Measurements from ENCODE around the gene TMED10.
A peak's percentile ranks its signal among the peaks of the same experiment; 100 is the strongest.

The TMED10 gene

GRCh38 chr14:75176142-75176820 is at the start of gene TMED10:
Gene TMED10, minus strand, starts transcription at chr14:75176612. Its CDS starts 33 bp downstream, at chr14:75176579.
- H3K4me3 ChIP-seq (ENCODE audit: low read depth, low read length) = peak within 1 kb of the TSS; percentile 83
- H3K4me1 ChIP-seq (ENCODE audit: control insufficient read depth, insufficient read depth, low read length, unreplicated experiment) = peaks cover 3% of the 10 kb centered on the region
- no peaks in the 10 kb centered on the region for H3K36me3 ChIP-seq (ENCODE audit: insufficient read depth, low read length)
- peak within 1 kb of the TSS; percentile 95 for H3K27ac ChIP-seq (ENCODE audit: low read depth, low read length)
- peaks cover 51% of the 10 kb centered on the region for H3K79me2 ChIP-seq (ENCODE audit: control insufficient read depth, insufficient read depth, low read length, unreplicated experiment)
- no peaks in the 10 kb centered on the region for H3K27me3 ChIP-seq (ENCODE audit: insufficient read depth, low read length)
- H2AFZ ChIP-seq (ENCODE audit: low read length, unreplicated experiment) = peak within 1 kb of the TSS; percentile 92

- Histone ChIP-seq H3K4me1 (ENCODE audit: control insufficient read depth, insufficient read depth, low read length, unreplicated experiment) (peaks cover 17% of the 10 kb centered on the region), H3K79me2 (ENCODE audit: control insufficient read depth, insufficient read depth, low read length, unreplicated experiment) (no peaks in the 10 kb centered on the region), H3K36me3 (ENCODE audit: insufficient read depth, low read length) (no peaks in the 10 kb centered on the region), H3K4me3 (ENCODE audit: low read depth, low read length) (no peak overlapping the region), H3K27me3 (ENCODE audit: insufficient read depth, low read length) (no peaks in the 10 kb centered on the region), H3K27ac (ENCODE audit: low read depth, low read length) (no peak overlapping the region), H2AFZ (ENCODE audit: low read length, unreplicated experiment) (no peak overlapping the region)
These were observed 48.1 kb upstream of the TMED10 start for GRCh38 chr14:75224561-75224960.

GRCh38 chr14:75223664-75224154 is 47.3 kb upstream of the TMED10 start:
- Histone ChIP-seq H3K4me1 (ENCODE audit: control insufficient read depth, insufficient read depth, low read length, unreplicated experiment) (peaks cover 17% of the 10 kb centered on the region), H3K27me3 (ENCODE audit: insufficient read depth, low read length) (no peaks in the 10 kb centered on the region), H3K4me3 (ENCODE audit: low read depth, low read length) (no peak overlapping the region), H3K36me3 (ENCODE audit: insufficient read depth, low read length) (no peaks in the 10 kb centered on the region), H2AFZ (ENCODE audit: low read length, unreplicated experiment) (no peak overlapping the region), H3K27ac (ENCODE audit: low read depth, low read length) (no peak overlapping the region), H3K79me2 (ENCODE audit: control insufficient read depth, insufficient read depth, low read length, unreplicated experiment) (no peaks in the 10 kb centered on the region)

- no peaks in the 10 kb centered on the region for H3K79me2 ChIP-seq (ENCODE audit: control insufficient read depth, insufficient read depth, low read length, unreplicated experiment)
- H3K4me1 ChIP-seq (ENCODE audit: control insufficient read depth, insufficient read depth, low read length, unreplicated experiment) = peaks cover 17% of the 10 kb centered on the region
- peak overlapping the region; percentile 56 for H2AFZ ChIP-seq (ENCODE audit: low read length, unreplicated experiment)
- H3K27ac ChIP-seq (ENCODE audit: low read depth, low read length) = peak overlapping the region; percentile 75
- no peaks in the 10 kb centered on the region for H3K36me3 ChIP-seq (ENCODE audit: insufficient read depth, low read length)
- H3K27me3 ChIP-seq (ENCODE audit: insufficient read depth, low read length) = no peaks in the 10 kb centered on the region
- 0 out of 2 replicates have a peak overlapping the region, but pooled peaks have one; percentile 17 for H3K4me3 ChIP-seq (ENCODE audit: low read depth, low read length)
These were observed 45.8 kb upstream of the TMED10 start for GRCh38 chr14:75222208-75222701.

- Histone ChIP-seq H3K79me2 (ENCODE audit: control insufficient read depth, insufficient read depth, low read length, unreplicated experiment) (no peaks in the 10 kb centered on the region), H3K4me3 (ENCODE audit: low read depth, low read length) (0 out of 2 replicates have a peak overlapping the region, but pooled peaks have one; percentile 17), H3K27me3 (ENCODE audit: insufficient read depth, low read length) (no peaks in the 10 kb centered on the region), H3K4me1 (ENCODE audit: control insufficient read depth, insufficient read depth, low read length, unreplicated experiment) (peaks cover 17% of the 10 kb centered on the region), H2AFZ (ENCODE audit: low read length, unreplicated experiment) (peak overlapping the region; percentile 56), H3K36me3 (ENCODE audit: insufficient read depth, low read length) (no peaks in the 10 kb centered on the region), H3K27ac (ENCODE audit: low read depth, low read length) (peak overlapping the region; percentile 75)
These were observed 45.4 kb upstream of the TMED10 start for GRCh38 chr14:75221797-75222196.

- no peaks in the 10 kb centered on the region for H3K27me3 ChIP-seq (ENCODE audit: insufficient read depth, low read length)
- no peak overlapping the region for H3K27ac ChIP-seq (ENCODE audit: low read depth, low read length)
These were observed 43.7 kb upstream of the TMED10 start for GRCh38 chr14:75220156-75220555.

GRCh38 chr14:75217508-75218206 is 41.2 kb upstream of the TMED10 start:
- H2AFZ ChIP-seq (ENCODE audit: low read length, unreplicated experiment) = no peak overlapping the region
- no peak overlapping the region for H3K4me3 ChIP-seq (ENCODE audit: low read depth, low read length)

More at GRCh38 chr14:75220156-75220555, 43.7 kb upstream of the TMED10 start:
- no peak overlapping the region for H2AFZ ChIP-seq (ENCODE audit: low read length, unreplicated experiment)
- H3K4me3 ChIP-seq (ENCODE audit: low read depth, low read length) = no peak overlapping the region
- H3K4me1 ChIP-seq (ENCODE audit: control insufficient read depth, insufficient read depth, low read length, unreplicated experiment) = peaks cover 17% of the 10 kb centered on the region
- H3K79me2 ChIP-seq (ENCODE audit: control insufficient read depth, insufficient read depth, low read length, unreplicated experiment) = no peaks in the 10 kb centered on the region
- H3K36me3 ChIP-seq (ENCODE audit: insufficient read depth, low read length) = no peaks in the 10 kb centered on the region

GRCh38 chr14:75216427-75217006 is 40.1 kb upstream of the TMED10 start:
- Histone ChIP-seq H3K4me1 (ENCODE audit: control insufficient read depth, insufficient read depth, low read length, unreplicated experiment) (peaks cover under 1% of the 10 kb centered on the region), H3K4me3 (ENCODE audit: low read depth, low read length) (no peak overlapping the region), H2AFZ (ENCODE audit: low read length, unreplicated experiment) (no peak overlapping the region), H3K36me3 (ENCODE audit: insufficient read depth, low read length) (no peaks in the 10 kb centered on the region), H3K27me3 (ENCODE audit: insufficient read depth, low read length) (no peaks in the 10 kb centered on the region), H3K79me2 (ENCODE audit: control insufficient read depth, insufficient read depth, low read length, unreplicated experiment) (no peaks in the 10 kb centered on the region), H3K27ac (ENCODE audit: low read depth, low read length) (no peak overlapping the region)

More at GRCh38 chr14:75217508-75218206, 41.2 kb upstream of the TMED10 start:
- Histone ChIP-seq H3K36me3 (ENCODE audit: insufficient read depth, low read length) (no peaks in the 10 kb centered on the region), H3K27me3 (ENCODE audit: insufficient read depth, low read length) (no peaks in the 10 kb centered on the region), H3K27ac (ENCODE audit: low read depth, low read length) (no peak overlapping the region), H3K4me1 (ENCODE audit: control insufficient read depth, insufficient read depth, low read length, unreplicated experiment) (peaks cover 12% of the 10 kb centered on the region), H3K79me2 (ENCODE audit: control insufficient read depth, insufficient read depth, low read length, unreplicated experiment) (no peaks in the 10 kb centered on the region)

GRCh38 chr14:75215520-75215919 is 39.1 kb upstream of the TMED10 start:
- Histone ChIP-seq H3K27ac (ENCODE audit: low read depth, low read length) (no peak overlapping the region), H3K27me3 (ENCODE audit: insufficient read depth, low read length) (no peaks in the 10 kb centered on the region), H2AFZ (ENCODE audit: low read length, unreplicated experiment) (no peak overlapping the region), H3K36me3 (ENCODE audit: insufficient read depth, low read length) (no peaks in the 10 kb centered on the region), H3K4me3 (ENCODE audit: low read depth, low read length) (no peak overlapping the region), H3K79me2 (ENCODE audit: control insufficient read depth, insufficient read depth, low read length, unreplicated experiment) (no peaks in the 10 kb centered on the region), H3K4me1 (ENCODE audit: control insufficient read depth, insufficient read depth, low read length, unreplicated experiment) (no peaks in the 10 kb centered on the region)

- H3K4me3 ChIP-seq (ENCODE audit: low read depth, low read length) = no peak overlapping the region
- H3K36me3 ChIP-seq (ENCODE audit: insufficient read depth, low read length) = no peaks in the 10 kb centered on the region
- H3K27ac ChIP-seq (ENCODE audit: low read depth, low read length) = no peak overlapping the region
- no peaks in the 10 kb centered on the region for H3K27me3 ChIP-seq (ENCODE audit: insufficient read depth, low read length)
- no peaks in the 10 kb centered on the region for H3K79me2 ChIP-seq (ENCODE audit: control insufficient read depth, insufficient read depth, low read length, unreplicated experiment)
- H2AFZ ChIP-seq (ENCODE audit: low read length, unreplicated experiment) = no peak overlapping the region
- H3K4me1 ChIP-seq (ENCODE audit: control insufficient read depth, insufficient read depth, low read length, unreplicated experiment) = no peaks in the 10 kb centered on the region
These were observed 38.1 kb upstream of the TMED10 start for GRCh38 chr14:75214558-75214957.

Measured in ACC112 (cell line).